Measurements from ENCODE around the gene PIM3.

- TF ChIP-seq, protein P1, sequence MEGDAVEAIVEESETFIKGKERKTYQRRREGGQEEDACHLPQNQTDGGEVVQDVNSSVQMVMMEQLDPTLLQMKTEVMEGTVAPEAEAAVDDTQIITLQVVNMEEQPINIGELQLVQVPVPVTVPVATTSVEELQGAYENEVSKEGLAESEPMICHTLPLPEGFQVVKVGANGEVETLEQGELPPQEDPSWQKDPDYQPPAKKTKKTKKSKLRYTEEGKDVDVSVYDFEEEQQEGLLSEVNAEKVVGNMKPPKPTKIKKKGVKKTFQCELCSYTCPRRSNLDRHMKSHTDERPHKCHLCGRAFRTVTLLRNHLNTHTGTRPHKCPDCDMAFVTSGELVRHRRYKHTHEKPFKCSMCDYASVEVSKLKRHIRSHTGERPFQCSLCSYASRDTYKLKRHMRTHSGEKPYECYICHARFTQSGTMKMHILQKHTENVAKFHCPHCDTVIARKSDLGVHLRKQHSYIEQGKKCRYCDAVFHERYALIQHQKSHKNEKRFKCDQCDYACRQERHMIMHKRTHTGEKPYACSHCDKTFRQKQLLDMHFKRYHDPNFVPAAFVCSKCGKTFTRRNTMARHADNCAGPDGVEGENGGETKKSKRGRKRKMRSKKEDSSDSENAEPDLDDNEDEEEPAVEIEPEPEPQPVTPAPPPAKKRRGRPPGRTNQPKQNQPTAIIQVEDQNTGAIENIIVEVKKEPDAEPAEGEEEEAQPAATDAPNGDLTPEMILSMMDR (IDR thresholded peaks at IDR 0.05), result no peak
- TF ChIP-seq POLR2A (IDR thresholded peaks at IDR 0.05), result no peak
These were observed 34.4 kb downstream of the PIM3 start for GRCh38 chr22:49995041-49995360.
